ENCODE data around the gene PPP6C.
"Not testable (repeated sequence)": the region's sequence is repeated elsewhere in the genome, so short reads cannot be mapped to it uniquely, and the experiment has no call there.

Gene PPP6C

DNA sequence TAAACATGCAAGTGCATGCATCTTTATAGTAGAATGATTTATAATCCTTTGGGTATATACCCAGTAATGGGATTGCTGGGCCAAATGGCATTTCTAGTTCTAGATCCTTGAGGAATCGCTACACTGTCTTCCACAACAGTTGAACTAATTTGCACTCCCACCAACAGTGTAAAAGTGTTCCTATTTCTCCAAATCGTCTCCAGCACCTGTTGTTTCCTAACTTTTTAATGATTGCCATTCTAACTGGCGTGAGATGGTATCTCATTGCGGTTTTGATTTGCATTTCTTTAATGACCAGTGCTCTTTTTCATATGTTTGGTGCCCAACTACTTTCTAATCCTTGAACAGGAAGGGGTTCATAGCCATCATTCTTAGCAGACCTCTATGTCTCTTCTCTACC lies 7.8 kb downstream of the PPP6C start:
- DNase-seq (ENCODE audit: low read depth): not testable (repeated sequence)

DNA sequence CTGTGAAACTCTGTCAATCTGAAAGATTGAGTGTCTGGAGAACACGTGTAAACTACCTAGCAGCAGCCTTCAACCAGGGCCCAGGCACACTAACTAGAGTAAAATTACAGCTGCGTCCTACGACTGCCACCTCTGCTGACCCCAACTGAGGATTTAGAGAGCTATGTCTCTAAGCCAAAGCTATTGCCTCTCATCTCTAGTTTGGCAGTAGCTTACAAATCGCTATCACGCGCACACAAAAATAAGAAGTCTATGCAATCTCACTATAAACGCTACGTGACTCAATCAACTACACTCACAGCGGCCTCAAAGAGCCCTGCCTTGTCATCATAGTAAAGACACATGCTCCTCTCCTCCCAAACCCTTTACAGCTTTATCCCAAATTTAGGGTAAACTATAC lies 8.7 kb downstream of the PPP6C start:
- no peak for DNase-seq (ENCODE audit: low read depth)

DNA sequence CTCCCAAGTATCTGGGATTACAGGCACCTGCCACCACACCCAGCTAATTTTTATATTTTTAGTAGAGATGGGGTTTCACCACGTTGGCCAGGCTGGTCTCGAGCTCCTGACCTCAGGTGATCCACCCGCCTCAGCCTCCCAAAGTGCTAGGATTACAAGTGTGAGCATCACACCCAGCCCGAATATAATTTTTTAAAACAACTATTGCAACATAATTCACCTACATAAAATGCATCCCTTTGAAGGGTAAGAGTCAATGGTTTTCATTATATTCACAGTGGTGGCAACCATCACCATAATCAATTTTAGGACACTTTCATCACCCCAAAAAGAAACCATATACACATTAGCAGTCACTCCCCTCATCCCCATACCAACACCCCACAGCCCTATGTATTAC lies 9.8 kb downstream of the PPP6C start:
- not testable (repeated sequence) for DNase-seq (ENCODE audit: low read depth)

DNA sequence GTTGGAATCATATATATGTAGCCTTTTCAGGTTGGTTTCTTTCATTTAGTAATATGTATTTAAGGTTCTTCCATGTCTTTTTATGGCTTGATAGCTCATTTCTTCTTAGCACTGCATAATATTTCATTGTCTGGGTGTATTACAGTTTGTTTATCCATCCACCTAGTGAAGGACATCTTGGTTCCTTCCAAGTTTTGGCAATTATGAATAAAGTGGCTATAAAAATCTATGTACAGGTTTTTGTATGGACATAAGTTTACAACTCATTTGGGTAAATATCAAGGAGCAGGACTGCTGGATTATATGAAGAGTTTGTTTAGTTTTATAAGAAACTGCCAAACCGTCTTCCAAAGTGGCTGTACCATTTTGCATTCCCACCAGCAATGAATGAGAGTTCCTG lies 11.7 kb downstream of the PPP6C start:
- DNase-seq (ENCODE audit: low read depth): no peak

DNA sequence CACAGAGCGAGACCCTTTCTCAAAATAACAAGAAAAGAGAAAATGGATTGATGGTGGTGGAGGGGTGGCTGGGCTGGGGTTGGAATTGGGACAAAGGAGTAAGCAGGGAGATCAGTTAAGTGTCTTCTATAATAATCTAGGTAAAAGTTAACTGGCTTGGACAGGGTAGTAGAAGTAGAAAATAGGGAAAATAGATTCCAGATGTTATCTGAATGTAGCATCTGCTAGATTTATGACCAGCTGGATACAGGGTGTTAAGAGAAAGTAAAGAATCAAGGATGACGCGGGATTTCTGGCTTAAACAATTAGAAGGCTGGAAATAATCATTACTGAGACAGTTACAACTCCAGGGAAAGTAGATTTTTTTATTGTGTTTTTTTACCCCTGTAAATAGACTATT lies 13.0 kb downstream of the PPP6C start:
- peak; percentile 66 for DNase-seq (ENCODE audit: low read depth)

DNA sequence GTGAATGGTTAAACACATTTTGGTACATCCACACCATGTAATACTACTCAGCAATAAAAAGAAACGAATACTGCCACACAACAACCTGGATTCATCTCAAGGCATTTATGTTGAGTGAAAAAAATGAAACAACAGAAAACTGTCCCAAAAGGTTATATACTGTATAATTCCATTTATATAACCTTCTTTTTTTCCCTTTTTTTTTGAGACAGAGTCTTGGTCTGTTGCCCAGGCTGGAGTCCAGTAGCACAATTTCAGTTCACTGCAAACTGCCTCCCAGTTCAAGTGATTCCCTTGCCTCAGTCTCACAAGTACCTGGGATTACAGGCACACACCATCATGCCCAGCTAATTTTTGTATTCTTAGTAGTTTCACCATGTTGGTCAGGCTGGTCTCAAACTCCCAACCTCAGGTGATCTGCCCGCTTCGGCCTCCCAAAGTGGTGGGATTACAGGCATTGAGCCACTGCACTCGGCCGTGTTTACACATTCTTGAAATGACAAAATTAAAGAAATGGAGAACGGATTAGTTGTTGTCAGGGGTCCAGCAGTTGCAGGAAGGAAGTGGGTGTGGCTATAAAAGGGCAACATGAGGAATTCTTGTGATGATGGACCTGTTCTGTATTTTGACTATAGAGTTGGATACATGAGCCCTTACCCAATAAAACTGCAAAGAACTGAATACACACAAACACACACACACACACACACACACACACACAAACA lies 17.4 kb downstream of the PPP6C start:
- peak; percentile 58 for DNase-seq (ENCODE audit: low read depth)

DNA sequence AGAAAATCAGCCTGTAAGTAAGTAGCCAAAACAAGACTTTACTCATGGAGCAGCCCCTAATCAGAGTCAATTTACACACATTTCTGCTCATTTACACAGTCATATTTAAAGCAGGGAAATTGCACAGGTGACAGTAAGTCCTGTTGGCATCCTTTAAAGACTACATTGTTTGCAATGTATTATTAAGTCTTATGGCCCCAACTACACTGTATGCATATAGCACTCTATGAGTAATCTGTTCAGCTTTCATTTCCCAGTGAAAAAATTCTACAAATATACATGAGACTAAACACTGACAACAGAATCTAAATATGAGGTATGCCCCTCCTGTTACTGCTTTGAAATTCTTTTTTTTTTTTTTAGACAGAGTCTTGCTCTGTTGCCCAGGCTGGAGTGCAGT lies 19.7 kb downstream of the PPP6C start:
- DNase-seq (ENCODE audit: low read depth): no peak

DNA sequence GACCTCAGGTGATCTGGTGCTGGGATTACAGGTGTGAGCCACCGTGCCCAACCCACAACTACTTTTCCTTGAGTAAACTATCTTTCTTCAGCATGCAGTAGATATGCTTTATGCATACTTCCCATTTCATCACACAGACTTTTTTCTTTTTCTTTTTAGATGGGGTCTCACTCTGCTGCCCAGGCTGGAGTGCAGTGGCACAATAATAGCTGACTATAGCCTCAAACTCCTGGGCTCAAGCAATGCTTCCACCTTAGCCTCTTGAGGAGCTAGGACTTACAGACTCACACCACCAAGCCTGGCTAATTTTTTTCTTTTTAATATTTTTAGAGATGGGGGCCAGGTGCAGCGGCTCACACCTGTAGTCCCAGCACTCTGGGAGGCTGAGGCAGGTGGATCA lies 22.8 kb downstream of the PPP6C start:
- no peak for DNase-seq (ENCODE audit: low read depth)

DNA sequence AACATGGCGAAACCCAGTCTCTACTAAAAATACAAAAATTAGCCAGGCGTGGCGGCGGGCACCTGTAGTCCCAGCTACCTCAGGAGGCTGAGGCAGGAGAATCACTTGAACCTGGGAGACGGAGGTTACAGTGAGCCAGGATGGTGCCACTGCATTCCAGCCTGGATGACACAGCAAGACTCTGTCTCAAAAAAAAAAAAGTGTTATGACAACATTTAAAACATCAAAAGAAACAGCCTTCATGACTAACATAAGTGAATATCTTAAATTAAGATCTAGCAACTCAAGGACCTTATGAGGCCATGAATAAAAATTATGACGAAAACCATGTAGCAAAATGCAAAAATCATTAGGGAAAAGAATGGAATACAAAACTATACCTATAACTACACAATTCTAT lies 26.7 kb downstream of the PPP6C start:
- not testable (repeated sequence) for DNase-seq (ENCODE audit: low read depth)

DNA sequence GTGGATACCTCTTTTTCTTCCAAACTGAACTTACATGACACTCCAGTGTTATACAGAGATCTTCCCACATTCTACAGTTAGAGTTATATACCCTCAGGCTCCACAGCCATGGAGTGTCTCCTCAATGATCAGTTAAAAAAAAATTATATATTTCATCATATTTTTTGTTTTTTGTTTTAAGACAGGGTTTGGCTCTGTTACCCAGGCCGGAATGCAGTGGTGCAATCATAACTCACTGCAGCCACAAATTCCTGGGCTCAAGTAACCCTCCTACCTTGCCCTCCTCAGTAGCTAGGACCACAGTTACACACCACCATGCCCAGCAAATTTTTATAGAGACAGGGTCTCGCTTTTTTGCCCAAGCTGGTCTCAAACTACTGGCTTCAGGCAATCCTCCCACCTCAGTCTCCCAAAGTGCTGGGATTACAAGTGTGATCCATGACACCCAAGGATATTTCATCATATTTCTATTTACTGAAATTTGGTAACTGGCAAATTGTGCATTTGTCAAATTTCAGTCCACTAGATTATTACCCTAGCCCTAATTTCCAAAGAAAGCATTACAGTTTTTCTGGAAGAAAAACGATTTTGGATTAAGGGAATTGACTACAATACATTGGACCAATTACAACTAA lies 28.2 kb downstream of the PPP6C start:
- DNase-seq (ENCODE audit: low read depth): peak; percentile 81

DNA sequence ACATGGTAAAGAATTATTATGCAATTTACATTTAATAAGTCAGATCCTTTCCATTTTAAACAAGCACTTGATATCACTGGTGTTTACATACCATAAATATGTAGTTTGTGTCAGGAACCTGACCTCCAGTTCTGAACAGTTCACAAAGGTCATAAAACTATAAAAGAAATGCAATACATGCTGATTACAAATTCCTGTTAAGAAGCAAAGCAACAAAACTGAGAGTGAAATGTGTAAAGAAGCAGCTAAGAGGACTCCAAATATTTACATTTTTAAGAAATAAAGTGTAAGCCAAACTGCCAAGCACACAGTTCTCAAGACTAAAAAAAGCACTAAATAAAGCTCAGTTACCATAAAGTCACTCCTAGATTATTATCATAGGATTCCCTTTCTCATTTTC lies 28.9 kb downstream of the PPP6C start:
- DNase-seq (ENCODE audit: low read depth): no peak

DNA sequence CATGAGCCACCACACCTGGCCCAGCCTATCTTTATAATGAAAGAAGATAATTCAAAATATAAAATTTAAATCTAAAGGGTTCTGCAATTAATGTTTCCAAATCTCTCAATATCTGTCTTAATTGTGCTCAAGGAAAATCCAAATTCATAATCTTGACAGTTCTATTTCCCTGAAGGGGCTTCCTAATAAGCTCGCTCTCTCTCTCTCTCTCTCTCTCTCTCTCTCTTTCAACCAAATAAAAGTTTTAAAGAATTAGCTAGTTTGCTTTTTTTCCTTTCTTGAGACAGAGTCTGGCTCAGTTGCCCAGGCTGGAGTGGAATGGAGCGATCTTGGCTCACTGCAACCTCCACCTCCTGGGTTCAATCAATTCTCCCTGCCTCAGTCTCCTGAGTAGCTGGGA lies 33.1 kb downstream of the PPP6C start:
- DNase-seq (ENCODE audit: low read depth): no peak

DNA sequence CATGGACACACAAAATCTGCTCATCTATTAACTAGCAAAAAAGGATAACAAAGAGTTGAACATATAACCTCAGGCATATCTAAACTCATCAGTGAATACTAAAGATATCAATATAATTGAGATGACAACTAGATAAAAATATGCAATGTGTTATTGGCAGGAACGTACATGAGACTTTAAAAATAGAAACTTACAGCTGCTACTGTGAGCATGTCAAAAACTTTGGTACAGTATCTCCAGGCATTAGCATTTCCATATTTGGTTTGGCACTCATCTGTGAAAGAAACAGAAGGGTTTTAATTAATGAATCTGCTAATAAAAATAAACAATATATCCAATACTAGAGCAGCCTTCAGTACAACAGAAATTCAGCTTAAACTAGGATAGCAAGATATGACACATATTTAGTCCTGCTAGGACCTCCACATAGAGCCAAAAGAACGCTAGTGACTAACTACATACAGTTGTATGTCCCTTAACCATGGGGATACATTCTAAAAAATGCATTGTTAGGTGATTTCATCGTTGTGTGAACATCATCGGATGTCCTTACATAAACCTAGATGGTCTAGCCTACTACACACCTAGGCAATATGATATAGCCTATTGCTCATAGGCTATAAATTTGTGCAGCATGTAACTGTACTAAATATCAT lies 35.8 kb downstream of the PPP6C start:
- DNase-seq (ENCODE audit: low read depth): no peak

DNA sequence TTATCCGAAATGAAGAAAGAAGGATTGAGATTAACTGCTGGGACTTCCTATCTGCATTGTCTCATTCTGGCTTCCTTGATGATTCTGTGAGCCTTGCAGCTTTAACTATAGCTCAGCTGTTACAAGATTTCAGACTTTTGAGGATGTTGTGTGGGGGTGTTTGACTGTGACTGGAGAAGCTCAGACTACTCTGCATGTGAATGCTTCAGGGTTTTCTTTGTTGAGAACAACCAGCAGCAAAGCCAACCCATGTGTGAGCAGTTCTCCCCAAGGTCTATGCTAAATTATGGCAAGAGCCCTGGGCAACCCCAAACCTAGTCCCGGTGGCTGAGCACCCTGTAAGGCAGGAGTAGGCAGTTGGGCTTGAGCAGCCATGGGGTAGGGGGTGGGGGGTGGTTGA lies 37.9 kb downstream of the PPP6C start:
- no peak for DNase-seq (ENCODE audit: low read depth)

DNA sequence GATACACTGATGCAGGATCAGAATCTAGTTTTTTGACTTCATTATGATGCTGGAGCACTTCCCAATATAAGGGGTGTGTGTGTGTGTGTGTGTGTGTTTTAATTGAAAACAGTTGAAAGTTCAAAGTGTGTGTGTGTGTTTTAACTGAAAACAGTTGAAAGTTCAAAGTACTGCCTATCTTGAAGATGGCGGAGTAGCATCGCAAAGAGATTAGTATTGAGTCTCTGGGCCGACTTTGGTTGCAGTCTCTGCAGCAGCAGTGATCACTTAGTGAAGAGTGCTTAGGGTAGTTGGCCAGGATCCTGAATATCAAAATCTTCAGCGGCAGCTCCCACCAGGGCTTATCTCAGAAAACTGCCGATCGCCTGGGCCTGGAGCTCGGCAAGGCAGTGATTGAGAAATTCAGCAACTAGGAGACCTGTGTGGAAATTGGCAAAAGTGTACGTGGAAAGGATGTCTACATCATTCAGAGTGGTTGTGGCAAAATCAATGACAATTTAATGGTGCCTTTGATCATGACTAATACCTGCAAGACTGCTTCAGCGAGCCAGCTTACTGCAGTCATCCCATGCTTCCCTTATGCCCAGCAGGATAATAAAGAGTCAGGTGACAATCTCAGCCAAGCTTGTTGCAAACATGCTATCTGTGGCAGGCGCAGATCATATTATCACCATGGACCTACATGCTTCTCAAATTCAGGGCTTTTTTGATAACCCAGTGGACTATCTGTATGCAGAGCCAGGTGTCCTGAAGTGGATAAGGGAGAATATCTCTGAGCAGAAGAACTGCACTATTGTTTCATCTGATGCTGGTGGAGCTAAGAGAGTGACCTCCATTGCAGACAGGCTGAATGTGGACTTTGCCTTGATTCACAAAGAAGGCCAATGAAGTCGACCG lies 39.0 kb downstream of the PPP6C start:
- DNase-seq (ENCODE audit: low read depth): no peak

DNA sequence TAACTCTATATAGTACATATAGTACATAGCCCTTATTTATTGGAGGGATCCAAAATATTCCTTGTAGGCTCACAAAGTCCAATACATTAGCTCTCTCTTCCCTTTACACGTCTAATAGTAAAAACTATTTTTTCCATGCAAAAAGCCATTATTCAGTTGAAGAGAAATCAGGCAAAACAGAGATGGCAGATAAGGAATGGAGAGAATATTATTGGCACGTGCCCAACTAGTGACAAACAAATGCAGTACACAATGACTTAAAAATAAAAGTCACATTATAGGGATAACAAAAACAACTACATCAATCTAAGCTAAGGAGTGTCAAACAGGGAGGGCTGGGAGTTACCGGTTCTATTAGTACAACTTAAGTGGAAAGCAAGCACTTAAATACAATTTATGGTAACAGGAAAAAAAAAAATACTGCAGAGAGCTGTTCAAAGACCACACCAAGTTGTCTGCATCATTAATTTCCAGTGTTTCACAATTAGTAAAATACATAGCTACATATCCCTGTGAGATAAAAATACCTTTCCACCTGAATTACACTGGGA lies 42.1 kb downstream of the PPP6C start:
- no peak for DNase-seq (ENCODE audit: low read depth)

DNA sequence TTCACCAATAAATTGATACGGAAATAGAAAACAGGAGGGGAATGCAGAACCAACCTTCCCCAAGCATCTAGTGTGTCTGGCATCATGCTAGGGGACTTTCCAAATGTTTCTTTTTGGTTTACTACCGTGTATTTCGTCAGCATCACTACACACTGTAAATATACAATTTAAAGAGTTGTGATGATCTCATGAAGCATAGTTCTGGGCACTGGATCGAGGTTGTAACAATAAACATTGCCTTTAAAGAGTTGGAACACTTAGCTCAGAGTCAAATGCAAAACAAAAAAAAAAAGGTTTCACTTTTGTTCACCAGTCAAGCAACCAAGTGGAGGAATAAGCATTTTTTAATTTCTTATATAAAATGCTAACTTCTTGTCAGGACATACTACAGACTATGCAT lies 43.4 kb downstream of the PPP6C start:
- peak; percentile 89 for DNase-seq (ENCODE audit: low read depth)

DNA sequence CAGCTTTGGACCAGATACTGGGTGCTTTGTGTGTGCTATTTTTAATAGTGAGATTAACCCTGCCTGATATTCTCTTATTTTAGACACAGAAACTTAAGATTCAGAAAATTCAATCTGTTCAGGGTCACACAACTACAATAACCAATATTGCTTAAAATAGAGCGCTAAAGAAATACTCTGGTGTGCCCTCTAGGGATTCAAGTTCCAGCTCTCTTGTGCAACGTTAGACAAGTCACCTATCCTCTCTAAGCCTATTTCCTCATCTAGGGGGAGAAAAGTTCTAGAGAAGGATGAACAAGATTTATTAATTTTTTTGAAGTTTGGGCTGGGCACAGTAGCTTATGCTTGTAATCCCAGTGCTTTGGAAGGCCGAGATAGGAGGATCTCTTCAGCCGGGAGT lies 44.2 kb downstream of the PPP6C start:
- DNase-seq (ENCODE audit: low read depth): no peak

DNA sequence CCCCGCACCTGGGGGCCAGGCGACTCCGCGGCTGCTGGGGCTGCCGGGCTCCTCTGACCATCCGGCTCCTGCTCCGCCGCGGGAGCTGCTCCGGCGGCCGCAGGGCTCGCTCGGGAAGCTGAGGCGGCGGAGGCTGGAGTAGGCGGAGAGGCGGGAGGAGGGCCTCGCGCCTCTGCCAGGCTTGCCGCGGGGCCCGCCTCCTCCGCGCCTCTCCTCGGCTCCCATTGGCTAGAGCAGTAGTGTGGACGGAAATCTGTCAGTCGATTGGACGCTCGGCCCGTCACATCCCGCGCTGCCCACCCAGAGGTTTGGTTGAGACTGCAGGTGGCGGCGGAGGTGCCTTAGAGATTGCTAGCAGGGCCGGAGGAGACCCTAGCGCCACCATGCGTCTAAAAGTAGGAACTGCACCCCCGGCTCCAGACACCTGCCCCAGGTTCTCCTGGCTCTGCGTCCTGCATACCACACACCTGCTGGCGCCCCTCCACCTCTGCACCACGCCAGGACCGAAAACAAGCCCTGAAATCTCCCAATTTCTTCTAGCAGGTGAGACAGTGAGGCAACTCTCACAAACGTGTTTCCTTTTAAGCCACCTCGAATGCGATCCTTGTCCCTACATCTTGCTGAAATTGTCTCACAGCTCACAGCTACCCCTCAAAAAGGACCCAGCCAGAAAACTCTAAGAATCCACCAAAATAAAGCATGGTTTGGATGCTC lies 46.1 kb downstream of the PPP6C start, which contains the start of gene SCAI:
Gene SCAI, minus strand, starts transcription at position 152 of the 714 bp plus-strand sequence. Its CDS starts 91 bp downstream, at position 61.
- peak; percentile 99 for DNase-seq (ENCODE audit: low read depth)

DNA sequence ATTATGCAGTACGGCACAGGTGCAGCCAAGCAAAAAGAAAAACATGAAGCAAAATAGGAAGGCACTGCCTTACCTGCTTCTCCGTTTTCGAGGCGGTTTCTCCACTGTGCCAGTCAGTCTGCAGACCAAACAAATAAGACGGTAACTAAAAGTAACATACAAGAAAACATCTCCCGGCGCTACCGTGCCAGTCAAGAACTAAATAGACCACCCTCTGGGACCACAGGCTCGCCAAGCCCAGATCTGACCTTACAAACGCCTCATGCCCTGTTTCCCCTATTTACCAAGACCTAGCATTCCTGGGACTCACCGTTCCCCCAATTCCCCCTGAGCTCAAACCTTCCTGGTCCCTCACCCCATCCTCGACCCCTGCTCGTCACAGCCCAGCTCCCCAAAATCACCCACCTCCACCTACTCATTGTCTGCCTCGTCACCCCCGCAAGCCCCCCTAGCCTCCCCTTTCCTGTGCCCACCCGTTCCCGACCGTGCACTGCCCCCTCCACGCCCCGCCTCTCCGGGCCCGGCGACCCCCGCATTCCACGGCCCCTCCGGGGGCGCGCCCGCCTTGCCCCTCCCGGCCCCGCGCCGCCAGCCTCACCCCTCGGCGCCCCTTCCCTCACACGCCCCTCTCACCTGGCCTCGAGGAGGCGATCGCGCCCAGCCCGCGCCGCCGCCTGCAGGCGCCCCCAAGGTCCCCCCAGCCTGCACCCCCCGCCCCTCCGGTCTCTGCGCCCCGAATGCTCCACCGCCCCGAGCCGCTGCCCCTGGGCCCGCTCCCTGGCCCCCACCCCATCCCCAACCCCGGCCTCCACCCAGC lies 46.8 kb downstream of the PPP6C start:
- DNase-seq (ENCODE audit: low read depth): no peak

Data from fibroblast of gingiva (primary cell).